GM12872 (cell line): ENCODE results near the gene BANK1.

ENCODE experiments used
- CTCF ChIP-seq: IDR thresholded peaks from 3 replicates; pipeline ENCODE4 v1.5.1; 2011; ENCODE audit warnings: low read depth, mild to moderate bottlenecking, low read length, moderate library complexity; ENCODE audit not compliant: insufficient read depth

The BANK1 gene

GRCh38 chr4:101987623-101988243 is 197.2 kb downstream of the BANK1 start:
- no peak for TF ChIP-seq CTCF

- no peak for TF ChIP-seq CTCF
These were observed 199.0 kb downstream of the BANK1 start for GRCh38 chr4:101989551-101989950.

GRCh38 chr4:101992446-101992845 is 201.9 kb downstream of the BANK1 start:
- TF ChIP-seq CTCF = no peak

- no peak for TF ChIP-seq CTCF
These were observed 202.7 kb downstream of the BANK1 start for GRCh38 chr4:101993002-101993841.

- no peak for TF ChIP-seq CTCF
These were observed 203.6 kb downstream of the BANK1 start for GRCh38 chr4:101993842-101994775.

- TF ChIP-seq CTCF = no peak
These were observed 217.5 kb downstream of the BANK1 start for GRCh38 chr4:102007959-102008425.

GRCh38 chr4:102008711-102009110 is 218.2 kb downstream of the BANK1 start:
- TF ChIP-seq CTCF = no peak
